Peyer's patch (tissue), 4 donors: Measurements from ENCODE around the gene NMUR1.

ENCODE experiments used
- POLR2A ChIP-seq, 2 donors: fragments of 450-650 bp; IDR thresholded peaks; one replicate each; pipeline ENCODE4 v1.5.1; 2017; ENCODE audit warnings: antibody characterized with exemption in 2 of 2, mild to moderate bottlenecking in 2 of 2, moderate library complexity in 2 of 2
- TF ChIP-seq, protein P1 (sequence below), 6 experiments: fragments of 450-650 bp in 4 of 6; fragments of 200-600 bp in 2 of 6; sonication (generic) in 1 of 6; IDR thresholded peaks; one replicate each; pipeline ENCODE4 v1.5.1; 2017 to 2019; ENCODE audit warnings: antibody characterized with exemption in 6 of 6, mild to moderate bottlenecking in 3 of 6, moderate library complexity in 1 of 6

DNA sequence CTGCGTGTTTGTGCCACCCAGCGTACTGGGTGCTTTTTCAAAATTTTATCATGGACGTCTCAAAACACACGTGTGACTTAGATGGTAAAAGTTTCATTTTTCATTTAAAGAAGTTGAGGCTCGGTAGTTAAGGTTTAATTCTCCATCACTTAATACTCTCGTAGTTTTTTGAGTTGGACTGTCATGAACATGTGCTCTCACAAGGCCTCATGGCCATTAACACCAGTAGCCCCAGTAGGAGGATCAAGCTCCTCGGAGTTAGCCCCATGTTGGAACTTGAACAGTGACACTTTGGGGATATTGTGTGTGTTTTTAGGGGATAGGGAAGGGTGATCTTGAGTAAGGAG is 15.3 kb downstream of the NMUR1 start:
- TF ChIP-seq POLR2A (IDR thresholded peaks at IDR 0.05): no peak
- TF ChIP-seq, protein P1, sequence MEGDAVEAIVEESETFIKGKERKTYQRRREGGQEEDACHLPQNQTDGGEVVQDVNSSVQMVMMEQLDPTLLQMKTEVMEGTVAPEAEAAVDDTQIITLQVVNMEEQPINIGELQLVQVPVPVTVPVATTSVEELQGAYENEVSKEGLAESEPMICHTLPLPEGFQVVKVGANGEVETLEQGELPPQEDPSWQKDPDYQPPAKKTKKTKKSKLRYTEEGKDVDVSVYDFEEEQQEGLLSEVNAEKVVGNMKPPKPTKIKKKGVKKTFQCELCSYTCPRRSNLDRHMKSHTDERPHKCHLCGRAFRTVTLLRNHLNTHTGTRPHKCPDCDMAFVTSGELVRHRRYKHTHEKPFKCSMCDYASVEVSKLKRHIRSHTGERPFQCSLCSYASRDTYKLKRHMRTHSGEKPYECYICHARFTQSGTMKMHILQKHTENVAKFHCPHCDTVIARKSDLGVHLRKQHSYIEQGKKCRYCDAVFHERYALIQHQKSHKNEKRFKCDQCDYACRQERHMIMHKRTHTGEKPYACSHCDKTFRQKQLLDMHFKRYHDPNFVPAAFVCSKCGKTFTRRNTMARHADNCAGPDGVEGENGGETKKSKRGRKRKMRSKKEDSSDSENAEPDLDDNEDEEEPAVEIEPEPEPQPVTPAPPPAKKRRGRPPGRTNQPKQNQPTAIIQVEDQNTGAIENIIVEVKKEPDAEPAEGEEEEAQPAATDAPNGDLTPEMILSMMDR (IDR thresholded peaks at IDR 0.05): no peak
